Measurements from ENCODE around the gene SLC2A8. TPM values are rescaled to one million over a fixed set of nuclear protein-coding genes. Genes with fewer than 3 reads are reported as not detected.

SLC2A8 gene
- total RNA-seq, 1 experiment from 2014 or later: 37.4 TPM

DNA sequence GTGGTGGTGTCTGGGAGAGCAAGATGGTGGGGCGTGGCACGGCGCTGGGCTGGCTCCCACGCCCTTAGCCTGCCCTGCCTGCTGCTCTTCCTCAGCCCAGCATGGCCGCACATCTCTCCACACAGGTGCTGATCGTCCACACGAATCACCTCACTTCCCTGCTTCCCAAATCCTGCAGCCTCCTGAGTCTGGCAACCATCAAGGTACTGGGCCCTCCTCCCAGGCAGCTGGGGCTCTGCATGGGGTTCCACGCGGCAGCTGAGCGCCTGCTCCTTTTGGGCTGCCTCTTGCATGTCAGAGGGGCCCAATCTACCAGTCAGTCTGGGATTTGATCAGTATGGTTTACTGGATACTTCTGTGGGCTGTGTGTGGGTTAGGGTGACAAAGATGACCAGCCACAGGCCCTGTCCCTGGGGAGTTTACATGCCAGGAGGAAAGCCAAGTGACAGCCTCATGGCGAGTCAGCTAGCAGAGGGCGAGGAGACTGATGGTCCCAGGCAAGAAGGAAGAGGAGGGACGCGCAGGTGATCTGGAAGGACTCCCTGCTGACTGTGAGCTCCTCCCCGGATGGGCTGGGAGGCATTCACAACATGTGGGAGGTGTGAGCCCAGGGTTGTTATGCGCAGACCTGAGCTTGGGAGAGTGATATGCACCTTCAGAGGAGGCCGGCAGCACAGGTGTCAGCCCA lies 60.4 kb downstream of the SLC2A8 start (continued):
- TF ChIP-seq RORB (CRISPR knock-in tag; IDR thresholded peaks at IDR 0.05): no peak
- no peak for TF ChIP-seq ZNF263 (CRISPR knock-in tag; IDR thresholded peaks at IDR 0.05; ENCODE audit: low read depth)
- TF ChIP-seq ELF4 (CRISPR knock-in tag; IDR thresholded peaks at IDR 0.05; ENCODE audit: low read depth): no peak
- TF ChIP-seq ZNF219 (CRISPR knock-in tag; IDR thresholded peaks at IDR 0.05; ENCODE audit: borderline replicate concordance): no peak
- TF ChIP-seq AFF4 (CRISPR knock-in tag; IDR thresholded peaks at IDR 0.05; ENCODE audit: borderline replicate concordance): no peak
- no peak for TF ChIP-seq ETV6 (CRISPR knock-in tag; IDR thresholded peaks at IDR 0.05)
- TF ChIP-seq KAT7 (CRISPR knock-in tag; IDR thresholded peaks at IDR 0.05; ENCODE audit: borderline replicate concordance): no peak
- TF ChIP-seq TEAD1 (CRISPR knock-in tag; IDR thresholded peaks at IDR 0.05): no peak
- TF ChIP-seq TEAD4 (CRISPR knock-in tag; IDR thresholded peaks at IDR 0.05): no peak
- TF ChIP-seq NFATC4 (CRISPR knock-in tag; IDR thresholded peaks at IDR 0.05): no peak
- TF ChIP-seq MYBL2 (CRISPR knock-in tag; IDR thresholded peaks at IDR 0.05): no peak

Other genes starting within 250 kb of the SLC2A8 start
- gene GARNL3, start 132.4 kb upstream of the SLC2A8 start, total RNA-seq (2021): 17.8 to 22.4 TPM (median 20.3 TPM) in 3 replicates
- gene ZNF79, start 27.2 kb downstream of the SLC2A8 start, total RNA-seq (2021): 7.6 to 9.0 TPM (median 7.7 TPM) in 3 replicates
- 1,902 to 2,162 TPM (median 2,101 TPM) in 3 replicates for gene RPL12, start 54.2 kb downstream of the SLC2A8 start, total RNA-seq (2021)
- 24.6 to 32.4 TPM (median 28.8 TPM) in 3 replicates for gene LRSAM1, start 54.3 kb downstream of the SLC2A8 start, total RNA-seq (2021)
- gene STXBP1, start 215.1 kb downstream of the SLC2A8 start, total RNA-seq (2021): 37.1 to 45.6 TPM (median 40.3 TPM) in 3 replicates

All from WTC11 (cell line).